GM12878 (cell line): Measurements from ENCODE around the gene PCIF1.

Source experiments
- TF ChIP-seq, protein P1 (sequence below), 3 experiments: IDR thresholded peaks in 2 of 3; conservative IDR thresholded peaks in 1 of 3; 2 replicates each; pipeline ENCODE4 v1.5.1; 2011; ENCODE audit warnings: low read depth in 3 of 3, low read length in 3 of 3, mild to moderate bottlenecking in 3 of 3, control low read depth in 2 of 3, moderate library complexity in 2 of 3, inconsistent platforms in 1 of 3, mixed read lengths in 1 of 3; ENCODE audit not compliant: control insufficient read depth in 2 of 3, insufficient read depth in 1 of 3; ENCODE audit errors: extremely low read depth in 1 of 3
- TF ChIP-seq, protein P2 (sequence below): IDR thresholded peaks from 2 replicates; pipeline ENCODE4 v1.6.1; 2011; ENCODE audit warnings: mild to moderate bottlenecking, low read depth, low read length, moderate library complexity; ENCODE audit not compliant: insufficient replicate concordance

DNA sequence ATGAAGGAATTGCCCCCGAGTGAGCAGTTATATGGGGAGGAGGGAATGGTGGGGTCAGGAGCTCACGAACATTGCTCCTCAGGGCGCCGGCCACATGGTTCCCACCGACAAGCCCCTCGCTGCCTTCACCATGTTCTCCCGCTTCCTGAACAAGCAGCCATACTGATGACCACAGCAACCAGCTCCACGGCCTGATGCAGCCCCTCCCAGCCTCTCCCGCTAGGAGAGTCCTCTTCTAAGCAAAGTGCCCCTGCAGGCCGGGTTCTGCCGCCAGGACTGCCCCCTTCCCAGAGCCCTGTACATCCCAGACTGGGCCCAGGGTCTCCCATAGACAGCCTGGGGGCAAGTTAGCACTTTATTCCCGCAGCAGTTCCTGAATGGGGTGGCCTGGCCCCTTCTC lies 36.2 kb upstream of the PCIF1 start:
- TF ChIP-seq, protein P1, sequence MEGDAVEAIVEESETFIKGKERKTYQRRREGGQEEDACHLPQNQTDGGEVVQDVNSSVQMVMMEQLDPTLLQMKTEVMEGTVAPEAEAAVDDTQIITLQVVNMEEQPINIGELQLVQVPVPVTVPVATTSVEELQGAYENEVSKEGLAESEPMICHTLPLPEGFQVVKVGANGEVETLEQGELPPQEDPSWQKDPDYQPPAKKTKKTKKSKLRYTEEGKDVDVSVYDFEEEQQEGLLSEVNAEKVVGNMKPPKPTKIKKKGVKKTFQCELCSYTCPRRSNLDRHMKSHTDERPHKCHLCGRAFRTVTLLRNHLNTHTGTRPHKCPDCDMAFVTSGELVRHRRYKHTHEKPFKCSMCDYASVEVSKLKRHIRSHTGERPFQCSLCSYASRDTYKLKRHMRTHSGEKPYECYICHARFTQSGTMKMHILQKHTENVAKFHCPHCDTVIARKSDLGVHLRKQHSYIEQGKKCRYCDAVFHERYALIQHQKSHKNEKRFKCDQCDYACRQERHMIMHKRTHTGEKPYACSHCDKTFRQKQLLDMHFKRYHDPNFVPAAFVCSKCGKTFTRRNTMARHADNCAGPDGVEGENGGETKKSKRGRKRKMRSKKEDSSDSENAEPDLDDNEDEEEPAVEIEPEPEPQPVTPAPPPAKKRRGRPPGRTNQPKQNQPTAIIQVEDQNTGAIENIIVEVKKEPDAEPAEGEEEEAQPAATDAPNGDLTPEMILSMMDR (IDR thresholded peaks at IDR 0.05 in 2 of 3, conservative IDR thresholded peaks at IDR 0.05 in 1 of 3; ENCODE audit: control insufficient read depth in 2 of 3, extremely low read depth in 1 of 3, insufficient read depth in 1 of 3, low read depth in 3 of 3, low read length in 3 of 3), result no peak
- TF ChIP-seq, protein P2, sequence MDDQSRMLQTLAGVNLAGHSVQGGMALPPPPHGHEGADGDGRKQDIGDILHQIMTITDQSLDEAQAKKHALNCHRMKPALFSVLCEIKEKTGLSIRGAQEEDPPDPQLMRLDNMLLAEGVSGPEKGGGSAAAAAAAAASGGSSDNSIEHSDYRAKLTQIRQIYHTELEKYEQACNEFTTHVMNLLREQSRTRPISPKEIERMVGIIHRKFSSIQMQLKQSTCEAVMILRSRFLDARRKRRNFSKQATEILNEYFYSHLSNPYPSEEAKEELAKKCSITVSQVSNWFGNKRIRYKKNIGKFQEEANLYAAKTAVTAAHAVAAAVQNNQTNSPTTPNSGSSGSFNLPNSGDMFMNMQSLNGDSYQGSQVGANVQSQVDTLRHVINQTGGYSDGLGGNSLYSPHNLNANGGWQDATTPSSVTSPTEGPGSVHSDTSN, result no peak
